Fibroblast of pulmonary artery (primary cell): ENCODE results near the gene CUX1.

ENCODE experiments used
- DNase-seq: peaks from one replicate; pipeline ENCODE4 v3.0.0-alpha.2; 2010; ENCODE audit warnings: low read depth
- H3K4me3 ChIP-seq: replicated peaks from 2 replicates; pipeline ENCODE4 v1.5.1; 2011; ENCODE audit warnings: low read depth, mild to moderate bottlenecking, control low read depth, low read length, moderate library complexity
- CTCF ChIP-seq: IDR thresholded peaks from 2 replicates; pipeline ENCODE4 v1.5.1; 2011; ENCODE audit warnings: mild to moderate bottlenecking, control low read depth, low read length, inconsistent platforms; ENCODE audit errors: missing control alignments

Gene CUX1

DNA sequence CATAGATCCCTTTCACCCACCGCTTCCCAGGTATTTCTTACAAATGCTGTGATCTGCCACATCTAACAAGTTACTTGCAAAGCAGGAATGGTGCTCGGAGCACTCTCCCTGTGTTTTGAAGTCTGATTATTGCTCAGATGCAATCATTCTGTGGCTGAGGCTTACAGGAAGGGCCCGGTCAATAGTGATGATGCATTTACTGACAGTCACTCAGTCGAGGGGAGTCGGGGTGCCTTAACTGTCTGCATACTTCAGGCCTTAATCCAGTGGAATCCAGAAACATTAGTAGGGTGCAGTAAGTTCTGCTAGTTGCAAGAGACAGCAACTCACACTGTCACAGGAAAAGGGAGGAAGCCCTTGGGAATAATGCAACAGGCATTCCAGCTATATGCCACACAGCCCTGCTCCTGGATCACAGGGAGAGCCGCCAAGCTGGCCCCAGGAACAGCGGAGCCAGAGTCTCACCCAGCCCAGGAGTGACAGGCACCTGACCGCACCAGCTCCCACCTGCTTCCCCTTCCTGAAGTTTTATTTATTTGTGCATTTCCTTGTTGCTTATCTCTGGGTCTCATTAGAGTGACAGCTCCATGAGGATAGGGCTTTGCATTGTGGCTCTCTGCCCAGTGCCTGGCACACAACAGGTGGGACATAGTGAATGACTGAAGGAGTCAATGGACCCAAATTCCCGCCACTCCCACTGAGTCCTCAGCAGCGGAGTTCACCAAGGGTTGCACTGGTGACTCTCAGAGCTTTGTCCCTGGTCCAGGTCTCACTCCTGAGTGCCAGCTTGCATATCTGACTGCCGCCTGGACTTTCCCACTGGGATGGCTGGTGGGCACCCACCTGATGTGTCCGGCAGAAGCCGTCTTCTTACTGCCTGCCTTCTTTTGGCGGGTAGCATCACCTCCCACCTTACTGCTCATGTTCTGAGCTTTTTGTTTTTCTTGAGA is 256.8 kb downstream of the CUX1 start:
- DNase-seq = no peak
- no peak overlapping the region for H3K4me3 ChIP-seq

DNA sequence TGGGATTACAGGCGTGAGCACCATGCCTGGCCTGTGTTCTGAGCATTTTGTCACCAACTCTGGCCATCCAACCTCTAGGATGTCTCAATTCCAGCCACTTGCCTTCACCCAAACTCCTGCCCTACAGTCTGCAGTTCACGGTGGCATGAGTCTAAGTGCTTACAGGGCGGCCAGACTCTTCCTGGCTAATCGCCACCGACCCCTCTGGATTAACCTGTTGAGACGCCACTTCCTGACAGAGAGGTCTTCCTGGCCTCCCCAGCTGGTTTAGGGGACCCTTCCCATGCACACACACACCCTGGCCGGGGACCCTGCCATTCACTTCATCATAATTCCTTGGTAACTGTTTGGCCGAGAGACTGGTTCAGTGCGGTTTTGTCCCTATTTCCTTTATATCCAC is 257.7 kb downstream of the CUX1 start:
- no peak for DNase-seq
- no peak overlapping the region for H3K4me3 ChIP-seq
- TF ChIP-seq CTCF = no peak

More for the DNA sequence above, 256.8 kb downstream of the CUX1 start:
- no peak for TF ChIP-seq CTCF

DNA sequence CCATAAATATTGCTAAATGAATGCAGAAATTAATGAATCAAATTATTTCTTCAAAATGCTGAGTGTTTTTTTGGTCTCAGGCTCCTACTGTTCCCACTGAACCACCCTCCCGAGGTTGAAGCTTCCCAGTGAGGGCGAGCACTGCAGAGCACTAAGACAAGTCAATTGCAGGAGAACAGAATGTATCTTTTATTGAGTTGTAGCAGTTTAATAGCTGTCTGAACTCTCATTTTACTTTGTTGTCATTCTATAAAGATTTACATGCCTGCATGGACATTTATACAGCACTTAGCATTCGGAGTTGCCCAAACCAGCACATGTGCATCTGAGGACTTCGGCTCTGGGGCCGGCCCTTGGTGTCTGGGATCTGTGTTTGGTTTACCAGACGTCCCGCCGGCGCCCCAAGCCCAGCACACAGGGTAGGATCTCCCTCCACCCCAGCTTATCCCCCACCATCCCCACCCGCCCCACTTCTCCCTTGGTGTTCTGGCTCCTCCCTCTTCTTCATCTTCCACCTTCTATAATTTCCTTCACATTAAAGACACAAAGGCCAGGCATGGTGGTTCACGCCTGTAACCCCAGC is 258.2 kb downstream of the CUX1 start:
- TF ChIP-seq CTCF = no peak
- no peak overlapping the region for H3K4me3 ChIP-seq
- DNase-seq = no peak

- no peak overlapping the region for H3K4me3 ChIP-seq
- no peak for TF ChIP-seq CTCF
- no peak for DNase-seq
These were observed 259.7 kb downstream of the CUX1 start for GRCh38 chr7:102077081-102077480.

- H3K4me3 ChIP-seq = no peak overlapping the region
- no peak for DNase-seq
- TF ChIP-seq CTCF = no peak
These were observed 262.0 kb downstream of the CUX1 start for GRCh38 chr7:102079140-102080018.

- no peak for TF ChIP-seq CTCF
These were observed 262.6 kb downstream of the CUX1 start for GRCh38 chr7:102080019-102080433.

More at GRCh38 chr7:102080019-102080433, 262.6 kb downstream of the CUX1 start:
- no peak for DNase-seq
- H3K4me3 ChIP-seq = no peak overlapping the region
